Brain microvascular endothelial cell (primary cell): ENCODE data around the gene KRTAP2-2.
"Not testable (repeated sequence)": the region's sequence is repeated elsewhere in the genome, so short reads cannot be mapped to it uniquely, and the experiment has no call there.

Experiments used
- DNase-seq: peaks from one replicate; pipeline ENCODE4 v3.0.0-alpha.2; 2020
- H3K27ac ChIP-seq: fragments of 250-450 bp; sonication (Bioruptor Pico); 2 replicates; pipeline ENCODE4 v1.5.1; 2020; ENCODE audit warnings: mild to moderate bottlenecking, moderate library complexity
- H3K27me3 ChIP-seq: fragments of 250-450 bp; sonication (Bioruptor Pico); replicated peaks from 2 replicates; pipeline ENCODE4 v1.5.1; 2020; ENCODE audit warnings: mild to moderate bottlenecking
- H3K36me3 ChIP-seq: fragments of 250-450 bp; sonication (Bioruptor Pico); replicated peaks from 2 replicates; pipeline ENCODE4 v1.5.1; 2020; ENCODE audit warnings: mild to moderate bottlenecking
- H3K4me3 ChIP-seq: 2 replicates; pipeline ENCODE4 v1.5.1; 2011; ENCODE audit warnings: low read depth, mild to moderate bottlenecking, control low read depth, low read length, moderate library complexity
- CTCF ChIP-seq: IDR thresholded peaks from 2 replicates; pipeline ENCODE4 v1.5.1; 2011; ENCODE audit warnings: low read depth, mild to moderate bottlenecking, moderate library complexity, low read length, control low read depth, inconsistent platforms; ENCODE audit errors: missing control alignments
- in situ Hi-C: cut with HindIII; loops from 2 replicates; pipeline ENCODE4 v1.10.0; 2017; ENCODE audit warnings: low sequenced_read_pairs, low pct_ligation_motif_present

KRTAP2-2 gene

GRCh38 chr17:41037853-41038350, 17.1 kb downstream of the KRTAP2-2 start:
- H3K4me3 ChIP-seq, result no peak overlapping the region
- no peaks in the 10 kb centered on the region for H3K27me3 ChIP-seq
- no peak for DNase-seq
- in situ Hi-C loops, result no loop called here
- H3K27ac ChIP-seq, result no peak overlapping the region
- no peak for TF ChIP-seq CTCF
- H3K36me3 ChIP-seq, result no peaks in the 10 kb centered on the region

- H3K27ac ChIP-seq, H3K27me3 ChIP-seq, DNase-seq, H3K36me3 ChIP-seq, in situ Hi-C loops, H3K4me3 ChIP-seq: not testable (repeated sequence)
Measured at GRCh38 chr17:41034346-41034935, 20.6 kb downstream of the KRTAP2-2 start, which contains the start of gene KRTAP1-3. TSS of gene KRTAP1-3 (minus strand) at chr17:41034874. CDS start at chr17:41034821, 53 bp downstream.

- no peak within 1 kb of the TSS for H3K4me3 ChIP-seq
- H3K36me3 ChIP-seq, result no peaks in the 10 kb centered on the region
- in situ Hi-C loops, result no loop called here
- no peaks in the 10 kb centered on the region for H3K27me3 ChIP-seq
- H3K27ac ChIP-seq, result no peak within 1 kb of the TSS
- DNase-seq, result no peak
- no peak for TF ChIP-seq CTCF
Measured at GRCh38 chr17:41029633-41030245, 25.3 kb downstream of the KRTAP2-2 start, which contains the start of gene KRTAP1-4. TSS of gene KRTAP1-4 (minus strand) at chr17:41030195. CDS start at chr17:41030078, 117 bp downstream.

- in situ Hi-C loops, result no loop called here
- H3K27me3 ChIP-seq, result no peaks in the 10 kb centered on the region
- no peaks in the 10 kb centered on the region for H3K36me3 ChIP-seq
- DNase-seq, result peak; percentile 10
- TF ChIP-seq CTCF, result no peak
- H3K27ac ChIP-seq, result no peak within 1 kb of the TSS
- no peak within 1 kb of the TSS for H3K4me3 ChIP-seq
Measured at GRCh38 chr17:41026715-41027471, 28.1 kb downstream of the KRTAP2-2 start, which contains the start of gene KRTAP1-5. TSS of gene KRTAP1-5 (minus strand) at chr17:41027208. CDS start at chr17:41027155, 53 bp downstream.

- Histone ChIP-seq H3K36me3 (no peaks in the 10 kb centered on the region), H3K4me3 (no peak overlapping the region), H3K27me3 (no peaks in the 10 kb centered on the region), H3K27ac (no peak overlapping the region)
- in situ Hi-C loops, result no loop called here
- peak; percentile 7 for DNase-seq
- no peak for TF ChIP-seq CTCF
Measured at GRCh38 chr17:41024697-41025096, 30.3 kb downstream of the KRTAP2-2 start.

- Histone ChIP-seq H3K36me3 (no peaks in the 10 kb centered on the region), H3K27me3 (no peaks in the 10 kb centered on the region), H3K4me3 (no peak overlapping the region), H3K27ac (no peak overlapping the region)
- no peak for TF ChIP-seq CTCF
- in situ Hi-C loops, result no loop called here
- no peak for DNase-seq
Measured at GRCh38 chr17:41020336-41020735, 34.7 kb downstream of the KRTAP2-2 start.
